ENCODE measurements around the gene ZNF219.

- TF ChIP-seq POLR2A (IDR thresholded peaks at IDR 0.05) (no peak), POLR2AphosphoS5 (IDR thresholded peaks at IDR 0.05) (no peak)
- TF ChIP-seq, protein P1, sequence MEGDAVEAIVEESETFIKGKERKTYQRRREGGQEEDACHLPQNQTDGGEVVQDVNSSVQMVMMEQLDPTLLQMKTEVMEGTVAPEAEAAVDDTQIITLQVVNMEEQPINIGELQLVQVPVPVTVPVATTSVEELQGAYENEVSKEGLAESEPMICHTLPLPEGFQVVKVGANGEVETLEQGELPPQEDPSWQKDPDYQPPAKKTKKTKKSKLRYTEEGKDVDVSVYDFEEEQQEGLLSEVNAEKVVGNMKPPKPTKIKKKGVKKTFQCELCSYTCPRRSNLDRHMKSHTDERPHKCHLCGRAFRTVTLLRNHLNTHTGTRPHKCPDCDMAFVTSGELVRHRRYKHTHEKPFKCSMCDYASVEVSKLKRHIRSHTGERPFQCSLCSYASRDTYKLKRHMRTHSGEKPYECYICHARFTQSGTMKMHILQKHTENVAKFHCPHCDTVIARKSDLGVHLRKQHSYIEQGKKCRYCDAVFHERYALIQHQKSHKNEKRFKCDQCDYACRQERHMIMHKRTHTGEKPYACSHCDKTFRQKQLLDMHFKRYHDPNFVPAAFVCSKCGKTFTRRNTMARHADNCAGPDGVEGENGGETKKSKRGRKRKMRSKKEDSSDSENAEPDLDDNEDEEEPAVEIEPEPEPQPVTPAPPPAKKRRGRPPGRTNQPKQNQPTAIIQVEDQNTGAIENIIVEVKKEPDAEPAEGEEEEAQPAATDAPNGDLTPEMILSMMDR (IDR thresholded peaks at IDR 0.05 in 8 of 11, conservative IDR thresholded peaks at IDR 0.05 in 3 of 11): no peak
Measured at GRCh38 chr14:21078287-21078686, 20.2 kb downstream of the ZNF219 start.
